Frontal cortex (tissue), 4 donors: ENCODE data around the gene BOD1L1. TPM values are rescaled to one million over a fixed set of nuclear protein-coding genes. Genes with fewer than 3 reads are reported as not detected.

Experiments
- DNase-seq, 2 donors: peaks; one replicate each; pipeline ENCODE4 v3.0.0; 2012; ENCODE audit warnings: low spot score in 2 of 2
- FAIRE-seq: peaks from 2 replicates; lab custom pipeline; 2012; peaks lifted over from hg19 to GRCh38; lab: Jason Lieb, UNC
- small RNA-seq: library from RNA; depleted of rRNA; stranded (forward); fragments of <200 nt; gene quantifications from one replicate; pipeline ENCODE3, GENCODE V24; 2014
- total RNA-seq: library from RNA; depleted of rRNA; stranded (reverse); fragments of >200 nt; gene quantifications from one replicate; pipeline ENCODE4 v1.2.3, GENCODE V29; 2014
- donor health status: control.
- donor health status: control.
- donor health status: control.

BOD1L1 gene
- total RNA-seq, 1 donor from 2014 or later: 45.2 TPM

DNA sequence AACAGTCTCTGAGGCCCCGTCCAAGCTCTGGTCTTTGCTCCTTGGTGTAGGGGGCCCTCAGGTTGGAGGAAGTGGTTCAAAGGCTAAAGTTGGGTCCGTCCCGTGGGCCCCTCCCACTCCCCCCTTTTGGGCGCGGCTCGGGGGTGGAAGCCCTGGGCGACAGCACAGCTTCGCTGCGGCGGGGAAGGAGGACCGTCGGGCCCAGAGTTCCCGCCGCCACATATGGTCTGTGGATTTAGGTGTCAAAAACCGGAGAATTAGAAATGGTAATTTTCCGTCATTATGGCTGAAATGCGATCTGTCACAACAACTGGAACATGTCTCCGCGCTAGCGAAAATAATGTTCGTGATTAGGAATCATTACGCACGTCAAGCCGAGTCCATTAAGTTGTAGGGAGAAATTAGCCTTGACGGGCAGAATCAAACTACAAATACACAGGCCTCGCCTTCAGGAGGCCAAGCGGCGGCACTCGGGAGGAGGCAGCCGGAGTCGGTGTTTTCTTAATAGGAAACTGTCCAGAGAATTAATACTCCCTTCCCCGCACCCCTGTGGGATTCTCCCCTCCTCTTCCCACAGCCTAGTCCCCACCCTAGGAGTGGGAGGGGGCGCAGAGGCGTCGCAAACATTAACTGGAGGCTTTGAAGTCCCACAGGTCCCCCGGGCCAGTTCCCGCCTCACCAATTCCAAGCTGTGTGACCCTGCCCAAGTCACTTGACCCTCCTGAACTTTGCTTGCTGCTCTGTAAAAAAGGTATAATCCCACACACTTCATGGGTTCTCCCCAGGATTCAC lies 98.2 kb downstream of the BOD1L1 start:
- FAIRE-seq (no peak), DNase-seq (peak; percentile 7 to 12)

DNA sequence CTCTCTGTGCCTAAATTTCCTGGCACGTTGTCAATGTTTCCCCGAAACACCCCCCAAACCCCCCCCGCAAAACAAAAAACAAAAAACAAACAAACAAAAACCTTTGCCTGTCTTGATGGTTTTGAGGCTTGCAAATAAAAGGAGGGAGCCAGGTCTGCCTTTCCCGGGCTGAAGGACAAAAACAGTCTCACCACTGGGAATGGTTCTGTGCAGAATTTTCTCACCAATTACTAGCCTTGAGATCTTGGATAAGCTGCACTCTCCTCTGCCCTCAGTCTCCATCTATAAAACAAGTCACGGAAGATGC lies 98.8 kb downstream of the BOD1L1 start:
- peak in 1 of 2 donors; percentile 6 for DNase-seq
- FAIRE-seq: no peak

DNA sequence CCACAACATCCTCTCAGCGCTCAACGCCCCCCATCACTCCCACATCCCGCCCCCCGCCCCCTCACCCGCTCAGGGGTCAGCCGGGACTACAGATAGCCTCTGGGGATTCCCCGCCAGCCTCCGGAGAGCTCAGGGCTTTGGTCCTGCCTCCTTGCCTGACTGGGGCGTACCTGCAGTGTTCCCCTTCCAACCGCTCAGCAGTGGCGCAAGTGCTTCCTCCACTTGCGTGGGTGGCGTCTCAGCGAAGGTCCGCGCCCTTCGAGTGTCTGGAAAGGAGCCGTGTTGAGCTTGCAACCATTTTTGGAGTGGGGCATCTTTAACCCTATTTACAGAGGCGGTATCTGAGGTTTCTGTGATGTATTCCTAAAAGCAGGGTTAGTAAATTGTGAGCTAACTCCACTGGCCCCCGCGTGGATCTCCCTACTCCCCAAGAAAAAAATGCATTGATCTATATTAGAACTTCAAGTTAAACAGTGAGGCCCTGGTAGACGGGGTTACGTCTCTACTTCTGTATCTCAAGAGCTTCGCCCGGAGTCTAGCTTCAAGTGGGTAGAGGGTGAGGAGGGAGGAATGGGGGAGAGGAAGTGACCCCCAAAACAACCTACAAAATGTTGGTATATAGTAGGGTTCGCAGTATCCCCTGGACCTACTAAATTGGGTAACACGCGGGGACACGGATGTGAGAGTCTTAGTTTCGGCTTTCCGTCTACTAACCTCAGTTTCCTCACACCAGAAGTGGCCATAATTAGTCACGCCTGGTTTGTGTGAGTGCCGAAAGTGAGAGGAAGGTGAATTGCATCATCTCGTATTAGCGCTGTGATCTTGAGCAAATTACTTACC lies 99.3 kb downstream of the BOD1L1 start:
- FAIRE-seq (no peak), DNase-seq (peak; percentile 15 to 28)

DNA sequence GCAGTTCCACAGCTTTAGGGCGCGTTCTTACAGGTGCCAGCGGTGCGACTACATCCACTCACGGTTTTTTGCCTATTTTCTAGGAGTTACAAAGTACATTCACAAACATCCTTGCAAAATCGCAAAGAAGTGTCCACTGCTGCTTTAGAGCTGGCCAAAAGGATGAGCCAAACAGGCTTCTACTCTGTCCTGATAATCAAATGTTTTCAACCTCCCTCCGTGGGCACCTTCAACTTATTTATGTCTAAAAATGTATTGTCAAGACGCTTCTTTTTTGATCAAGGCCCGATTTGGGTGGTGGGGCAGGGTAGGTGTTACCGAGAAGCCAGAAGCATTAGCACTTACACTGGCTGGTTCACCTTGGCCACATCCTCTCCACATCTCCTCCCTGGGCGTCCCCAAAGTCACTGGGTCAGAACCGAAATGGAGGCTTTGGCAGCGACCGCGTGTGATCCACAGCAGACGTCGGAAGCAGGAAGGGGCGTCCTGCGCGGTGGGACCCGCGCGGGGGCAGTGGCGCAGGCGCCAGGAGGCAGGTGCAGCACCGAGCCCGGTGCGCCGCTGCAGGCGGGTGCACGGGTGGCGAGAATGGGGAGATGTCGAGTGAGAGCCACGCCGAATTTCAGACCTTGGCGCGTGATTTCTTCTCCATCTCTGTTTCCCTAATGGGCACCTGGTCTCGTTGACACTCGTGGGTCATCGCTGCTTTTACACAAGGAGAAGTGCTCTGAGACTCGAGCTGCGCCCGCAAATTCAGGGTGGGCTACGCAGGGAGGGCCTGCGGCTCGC lies 100.1 kb downstream of the BOD1L1 start:
- DNase-seq (no peak), FAIRE-seq (no peak)

DNA sequence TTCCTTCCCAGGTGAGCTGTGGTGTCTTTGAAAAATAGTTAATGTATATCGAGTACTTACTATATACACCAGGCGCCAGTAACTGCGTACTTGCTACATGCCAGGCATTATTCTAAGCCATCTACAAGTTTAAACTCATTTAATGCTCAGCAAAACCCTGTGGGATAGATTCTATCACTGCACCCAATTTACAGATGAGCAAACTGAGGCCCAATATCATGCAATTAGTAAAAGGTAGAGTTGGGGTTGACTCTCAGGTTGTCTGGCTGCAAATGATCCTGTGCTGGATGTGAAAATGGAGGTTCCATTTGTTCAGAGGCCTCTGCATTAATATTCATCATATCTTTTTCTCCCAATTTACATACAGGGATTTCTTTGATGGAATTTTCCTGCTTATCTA lies 100.9 kb downstream of the BOD1L1 start:
- no peak for FAIRE-seq
- no peak for DNase-seq

DNA sequence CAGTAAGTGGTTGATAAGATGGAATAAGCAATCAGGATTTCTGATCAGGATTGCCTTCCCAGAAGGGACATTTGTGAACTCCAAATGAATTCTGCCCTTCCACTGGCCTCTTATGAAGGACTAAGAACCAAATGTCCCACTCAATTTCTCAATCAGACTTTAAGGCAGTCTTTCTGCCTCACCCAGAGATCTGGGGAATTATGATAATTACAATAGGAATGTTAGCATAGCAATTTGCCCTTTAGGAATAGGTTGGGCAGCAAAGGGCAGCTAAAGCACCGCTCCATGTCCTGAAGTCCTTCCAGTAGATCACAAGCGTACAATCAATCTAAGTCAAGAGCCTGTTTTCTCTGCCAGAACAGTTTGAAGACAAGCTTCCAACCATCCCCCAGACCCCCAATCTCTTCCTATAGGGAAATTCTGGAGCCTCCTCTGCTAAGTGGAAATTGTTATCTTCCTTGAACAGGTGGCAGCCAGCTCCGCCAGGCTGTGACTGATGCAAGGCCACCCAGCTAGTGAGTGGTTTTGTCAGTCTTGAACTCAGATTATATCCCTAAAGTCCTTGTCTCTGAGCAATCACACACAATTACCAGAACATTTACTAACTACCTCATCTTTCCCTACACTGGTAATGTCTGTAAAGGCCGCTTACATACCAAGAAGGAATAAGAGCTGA lies 101.8 kb downstream of the BOD1L1 start:
- DNase-seq (peak in 1 of 2 donors; percentile 8), FAIRE-seq (no peak)

DNA sequence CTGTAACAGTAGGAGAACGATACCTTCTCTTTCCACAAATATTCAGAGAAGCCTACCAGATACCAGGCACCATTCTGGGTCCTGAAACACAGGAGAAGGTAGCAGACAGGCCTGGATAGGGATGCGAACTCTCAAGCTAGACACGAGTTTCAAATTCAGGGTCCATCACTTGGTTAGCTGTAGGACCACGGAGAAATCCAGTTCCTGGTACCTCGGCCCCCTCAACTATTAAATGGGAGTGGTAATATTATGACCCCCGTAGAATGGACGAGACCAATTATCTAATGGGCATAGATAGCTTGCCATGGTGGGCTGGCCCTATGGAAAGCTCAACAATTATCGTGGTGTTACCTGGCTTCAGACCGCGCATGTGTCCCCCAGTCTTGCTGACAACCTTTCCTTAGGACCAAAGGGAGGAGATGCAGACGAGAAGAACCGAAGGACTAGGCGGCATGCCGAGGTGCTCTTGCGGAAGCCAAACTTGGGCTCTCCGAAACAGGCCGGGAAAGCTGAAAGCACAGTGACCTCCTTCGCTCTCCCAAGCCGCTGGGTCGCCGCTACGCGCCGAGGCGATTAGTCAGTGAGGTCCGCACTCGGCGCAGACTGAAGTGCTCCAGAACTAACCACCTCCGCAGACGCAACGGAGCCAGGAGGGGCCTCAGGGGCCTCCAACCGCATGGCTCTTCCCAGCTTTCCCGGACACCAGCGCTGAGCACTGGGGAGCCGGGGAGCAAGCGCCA lies 102.9 kb downstream of the BOD1L1 start:
- FAIRE-seq (no peak), DNase-seq (no peak)

DNA sequence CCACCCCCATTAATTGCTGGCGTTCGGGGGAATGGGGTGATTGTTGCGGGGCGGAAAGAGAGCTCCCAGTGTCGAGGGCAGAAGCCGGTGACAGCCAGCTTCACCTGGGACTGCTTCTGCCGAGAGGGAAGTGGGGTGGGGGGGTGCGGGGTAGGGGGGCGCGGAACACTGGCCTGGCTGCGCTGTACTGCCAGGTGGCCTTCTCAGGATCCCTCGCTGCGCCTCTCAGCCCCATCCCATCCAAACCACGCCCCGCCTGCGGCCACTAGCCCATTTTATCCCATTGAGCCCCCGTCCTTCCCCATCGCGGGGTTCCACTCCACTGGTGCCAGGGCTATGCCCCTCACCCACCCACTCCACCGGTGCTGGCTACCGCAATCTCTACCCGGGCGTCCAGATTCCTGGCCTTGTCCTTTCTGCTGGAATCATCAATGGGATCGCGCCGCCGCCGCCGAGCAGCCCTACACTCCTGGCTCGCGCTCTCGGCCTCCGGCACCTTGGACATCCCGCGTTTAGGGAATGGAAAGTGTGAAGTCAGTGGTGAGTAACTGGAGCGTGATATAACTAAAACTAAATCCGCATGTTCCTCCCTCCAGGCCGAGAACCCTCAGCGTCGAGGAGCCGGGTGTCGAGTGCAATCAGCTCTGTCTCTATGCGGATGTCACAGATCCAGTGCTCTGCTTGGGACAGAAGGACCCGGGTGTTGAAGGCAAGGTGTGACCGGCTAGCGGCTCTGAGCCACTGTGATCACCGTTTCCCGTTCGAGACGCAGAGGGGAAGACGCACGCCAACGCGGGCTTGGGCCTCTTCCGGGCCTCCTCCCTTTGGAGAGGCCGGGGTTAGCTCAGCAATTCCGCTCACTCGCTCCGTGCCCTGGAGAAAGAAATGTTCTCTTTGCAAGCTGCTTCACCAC lies 103.7 kb downstream of the BOD1L1 start:
- peak in 1 of 2 donors; percentile 9 for DNase-seq
- FAIRE-seq: no peak

DNA sequence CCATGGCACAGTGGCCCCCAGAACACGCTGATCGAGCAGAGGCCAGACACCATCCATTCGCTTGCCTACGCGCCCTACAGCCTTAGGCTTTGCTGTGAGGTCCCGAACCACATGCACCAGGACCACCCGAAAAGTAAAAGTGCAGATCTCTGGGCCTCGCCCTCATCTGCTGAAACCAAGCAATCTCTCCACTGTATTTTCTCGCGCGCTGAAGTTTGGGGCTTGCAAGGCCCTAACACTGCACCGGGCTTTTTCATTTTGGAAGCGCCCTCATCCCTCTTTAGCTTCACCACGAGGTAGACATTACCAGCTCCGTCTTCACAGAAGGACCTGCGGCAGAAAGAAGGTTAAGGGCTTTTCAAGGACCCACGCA lies 104.4 kb downstream of the BOD1L1 start:
- DNase-seq: no peak
- no peak for FAIRE-seq

DNA sequence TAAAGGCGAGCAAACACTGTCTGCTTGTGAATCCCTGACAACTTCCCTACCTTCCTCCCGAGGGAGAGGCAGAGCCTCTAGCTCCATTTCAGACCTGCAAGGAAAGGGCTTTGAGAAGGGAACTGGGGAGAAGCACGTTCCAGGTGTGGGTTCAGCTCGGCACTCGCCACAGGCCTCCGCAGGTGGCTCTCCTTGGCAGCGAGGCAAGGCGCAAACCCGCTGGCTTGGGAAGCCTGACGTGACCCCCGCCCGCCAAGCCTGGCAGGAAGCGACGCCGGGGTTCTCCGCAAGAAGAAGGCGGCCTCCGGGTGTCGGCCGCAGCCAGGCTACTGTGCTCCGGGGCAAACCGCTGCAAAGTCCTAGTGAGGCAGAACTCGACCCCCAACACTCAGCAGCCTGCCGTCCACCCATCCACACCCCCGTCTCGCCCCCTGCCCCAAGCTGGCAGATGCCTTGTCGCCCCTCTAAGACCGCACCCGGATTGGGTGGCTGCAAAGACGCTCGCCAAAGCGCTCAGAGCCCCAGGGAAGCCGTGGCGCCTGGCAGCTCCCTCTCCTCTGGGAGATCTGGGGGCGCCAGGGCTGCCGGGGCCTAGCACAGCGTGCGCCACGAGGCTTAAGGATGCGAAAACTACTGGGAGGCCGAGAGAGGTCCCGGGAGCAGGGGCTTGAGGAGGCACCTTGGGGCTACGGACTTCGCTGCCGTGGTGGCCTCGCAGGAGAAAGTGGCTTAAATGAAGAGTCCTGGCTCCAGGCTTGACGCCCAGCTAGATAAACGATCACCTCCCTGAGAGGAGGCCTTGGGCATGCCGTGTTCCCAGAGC lies 105.0 kb downstream of the BOD1L1 start:
- FAIRE-seq: no peak
- DNase-seq: peak in 1 of 2 donors; percentile 3

DNA sequence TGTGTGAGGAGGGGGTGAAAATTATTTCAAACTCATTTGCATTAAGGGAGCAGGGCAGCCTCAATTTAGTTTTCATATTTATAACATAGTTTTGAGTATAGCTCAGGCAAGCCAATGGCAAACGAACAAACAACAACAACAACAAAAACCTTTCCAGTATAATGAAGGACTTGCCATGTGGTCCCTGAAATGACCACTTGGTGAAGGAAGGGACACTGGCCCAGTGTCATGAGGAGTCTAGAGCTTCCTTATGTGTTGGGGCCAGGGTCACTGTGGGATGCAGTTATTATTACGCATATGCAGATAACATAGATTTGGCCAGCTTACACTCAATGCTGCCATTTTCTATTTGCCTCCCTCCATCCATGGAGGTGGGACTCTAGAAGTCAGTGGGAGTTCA lies 106.5 kb downstream of the BOD1L1 start:
- FAIRE-seq (no peak), DNase-seq (no peak)

Small RNA genes within 50 kb of the gene (small RNA-seq; reads per million reads assigned to genes)
- gene MIR5091: 1.1 reads per million, percentile 69 among the genes with 10 or more reads in this experiment

Other genes starting within 250 kb of the BOD1L1 start
- gene RAB28, start 143.4 kb downstream of the BOD1L1 start, total RNA-seq: 22.4 TPM
- gene NKX3-2, start 83.2 kb downstream of the BOD1L1 start, total RNA-seq: not detected